Measurements from ENCODE around the gene HAO2.

Gene HAO2

GRCh38 chr1:119380304-119380703 lies 11.7 kb downstream of the HAO2 start:
- no peak for DNase-seq
- TF ChIP-seq POLR2A (IDR thresholded peaks at IDR 0.05; ENCODE audit: low read length) (no peak), GATA1 (IDR thresholded peaks at IDR 0.05; ENCODE audit: low read depth, low read length) (no peak)

DNA sequence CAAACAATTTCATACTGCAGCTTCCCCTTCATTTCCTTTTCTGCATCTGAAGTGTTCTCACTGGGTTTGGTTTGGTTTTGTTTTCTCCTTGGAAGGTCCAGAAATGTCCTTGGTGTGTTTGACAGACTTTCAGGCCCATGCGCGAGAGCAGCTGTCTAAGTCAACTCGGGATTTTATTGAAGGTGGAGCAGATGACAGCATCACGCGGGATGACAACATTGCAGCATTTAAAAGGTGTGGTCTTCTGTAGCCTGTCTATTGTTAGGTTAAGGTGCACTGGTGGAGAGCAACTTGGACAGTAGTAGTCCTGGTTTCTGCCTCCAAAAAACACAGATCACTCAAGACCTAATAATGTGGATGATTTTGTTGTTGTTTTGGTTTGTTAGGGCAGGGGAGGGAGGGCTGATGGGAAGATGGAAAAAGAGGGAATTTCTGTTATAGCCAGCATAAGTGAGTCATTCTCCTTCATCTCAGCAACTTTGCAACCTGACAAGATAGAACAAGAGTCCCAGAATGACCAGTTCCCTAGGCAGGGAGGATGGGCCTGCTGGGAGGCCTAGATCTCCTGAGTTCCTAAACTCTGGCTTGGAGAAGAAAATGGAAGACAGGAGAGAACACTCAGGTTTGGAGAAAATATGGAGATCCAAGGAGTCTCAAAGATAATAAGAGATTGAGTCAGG lies 12.5 kb downstream of the HAO2 start:
- DNase-seq = no peak
- no peak for TF ChIP-seq POLR2A (IDR thresholded peaks at IDR 0.05; ENCODE audit: low read length)
- no peak for TF ChIP-seq GATA1 (IDR thresholded peaks at IDR 0.05; ENCODE audit: low read depth, low read length)

- DNase-seq = no peak
- TF ChIP-seq GATA1 (IDR thresholded peaks at IDR 0.05; ENCODE audit: low read depth, low read length) (no peak), POLR2A (IDR thresholded peaks at IDR 0.05; ENCODE audit: low read length) (no peak)
These were observed 16.0 kb downstream of the HAO2 start for GRCh38 chr1:119384591-119384990.

GRCh38 chr1:119385650-119386049 lies 17.1 kb downstream of the HAO2 start:
- DNase-seq = no peak
- TF ChIP-seq GATA1 (IDR thresholded peaks at IDR 0.05; ENCODE audit: low read depth, low read length) (no peak), POLR2A (IDR thresholded peaks at IDR 0.05; ENCODE audit: low read length) (no peak)

DNA sequence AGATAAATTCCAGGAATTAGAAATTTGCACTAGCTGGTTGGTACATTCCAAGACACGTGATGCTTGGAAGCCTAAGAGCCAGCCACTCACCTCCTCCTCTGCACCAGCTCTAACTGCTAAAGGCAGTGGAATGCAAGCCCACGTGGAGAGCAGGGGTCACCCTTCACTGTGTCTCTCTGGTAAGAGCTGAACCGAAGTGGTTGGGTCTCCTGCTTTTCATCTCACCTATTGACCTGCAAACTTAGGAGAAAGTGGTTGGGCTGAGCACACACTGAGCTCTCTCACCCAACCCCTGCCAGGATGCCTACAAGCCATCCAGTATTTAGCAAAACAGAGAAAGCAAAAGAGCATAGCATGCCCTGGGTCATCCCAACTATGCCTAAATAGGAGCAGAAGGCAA lies 19.3 kb downstream of the HAO2 start:
- no peak for TF ChIP-seq GATA1 (IDR thresholded peaks at IDR 0.05; ENCODE audit: low read depth, low read length)
- TF ChIP-seq POLR2A (IDR thresholded peaks at IDR 0.05; ENCODE audit: low read length) = no peak
- no peak for DNase-seq

DNA sequence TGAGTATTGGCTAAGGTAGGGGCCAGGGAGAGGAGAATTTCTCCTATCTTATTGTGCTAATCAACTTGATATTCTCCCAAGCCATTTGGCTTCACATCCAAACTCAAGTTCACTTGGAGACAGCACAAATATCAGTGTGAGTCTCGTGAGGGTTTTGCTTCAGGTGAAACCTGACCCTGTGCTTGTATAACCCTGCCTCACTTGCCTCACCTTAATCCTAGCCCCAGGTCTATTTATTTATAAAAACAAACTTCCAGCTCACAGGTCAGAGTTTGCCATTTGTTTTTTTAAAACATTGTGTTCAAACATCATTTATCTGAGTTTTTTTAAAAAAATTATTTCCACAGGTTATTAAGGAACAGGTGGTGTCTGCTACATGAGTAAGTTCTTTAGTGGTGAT lies 19.9 kb downstream of the HAO2 start:
- TF ChIP-seq GATA1 (IDR thresholded peaks at IDR 0.05; ENCODE audit: low read depth, low read length) (no peak), POLR2A (IDR thresholded peaks at IDR 0.05; ENCODE audit: low read length) (no peak)
- no peak for DNase-seq

GRCh38 chr1:119390526-119390925 lies 21.9 kb downstream of the HAO2 start:
- TF ChIP-seq GATA1 (IDR thresholded peaks at IDR 0.05; ENCODE audit: low read depth, low read length) = no peak
- no peak for TF ChIP-seq POLR2A (IDR thresholded peaks at IDR 0.05; ENCODE audit: low read length)
- no peak for DNase-seq

DNA sequence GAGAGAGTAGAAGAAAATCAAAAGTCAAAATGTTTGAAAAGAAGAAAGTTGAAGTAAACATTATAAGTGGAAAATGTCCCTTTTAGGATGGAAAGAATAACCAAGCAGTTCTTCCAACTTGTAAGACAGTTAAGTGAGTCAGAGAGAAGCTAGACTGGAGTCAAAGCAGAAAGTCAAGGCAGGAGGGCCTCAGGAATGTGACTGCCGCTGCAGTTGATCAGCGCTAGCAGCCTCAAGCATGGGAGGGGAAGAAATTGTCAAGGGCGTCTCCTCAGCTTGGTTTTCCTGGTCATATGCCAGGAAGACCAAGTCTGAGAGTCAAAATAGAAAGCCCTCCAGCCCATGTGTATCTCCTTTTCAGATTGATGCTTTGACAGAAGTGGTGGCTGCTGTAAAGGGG lies 23.2 kb downstream of the HAO2 start:
- no peak for DNase-seq
- TF ChIP-seq POLR2A (IDR thresholded peaks at IDR 0.05; ENCODE audit: low read length) (no peak), GATA1 (IDR thresholded peaks at IDR 0.05; ENCODE audit: low read depth, low read length) (no peak)

DNA sequence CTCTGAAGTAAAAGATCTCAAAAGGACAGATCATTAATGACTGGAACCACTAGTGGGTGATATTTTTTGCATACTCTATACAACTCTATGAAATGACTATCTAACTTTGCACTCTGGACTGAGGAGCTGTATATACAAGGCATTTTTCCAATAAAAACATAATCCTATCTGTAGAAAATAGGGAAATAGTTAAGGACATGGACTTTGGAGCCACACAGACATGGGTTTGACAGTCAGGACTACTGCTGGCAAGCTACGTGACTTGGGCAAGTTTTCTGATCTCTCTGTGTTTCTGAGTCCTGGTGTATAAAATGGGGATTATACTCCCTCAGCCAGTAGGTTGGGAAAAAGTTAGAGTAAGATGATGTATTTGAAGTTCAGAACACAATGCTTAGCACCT lies 25.5 kb downstream of the HAO2 start:
- TF ChIP-seq GATA1 (IDR thresholded peaks at IDR 0.05; ENCODE audit: low read depth, low read length) (no peak), POLR2A (IDR thresholded peaks at IDR 0.05; ENCODE audit: low read length) (no peak)
- no peak for DNase-seq

DNA sequence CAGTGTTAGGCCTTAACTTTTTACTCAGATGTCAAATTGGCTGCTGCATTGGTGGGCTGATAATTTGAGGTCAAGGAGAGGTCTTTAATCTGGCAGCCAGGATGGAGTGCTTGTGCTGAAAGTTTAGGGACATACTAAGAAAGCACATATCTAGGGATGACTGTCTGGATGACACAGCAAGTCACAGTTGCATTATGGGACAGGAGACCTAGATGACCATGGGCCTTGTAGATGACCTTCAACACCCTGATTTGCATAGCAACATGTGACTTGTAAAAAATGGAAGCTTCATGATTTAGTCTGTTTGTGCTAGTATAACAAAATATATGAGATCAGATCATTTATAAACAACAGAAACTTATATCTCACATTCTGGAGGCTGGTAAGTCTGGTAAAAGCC lies 28.4 kb downstream of the HAO2 start:
- DNase-seq = peak in 1 of 2 experiments; percentile 5
- no peak for TF ChIP-seq POLR2A (IDR thresholded peaks at IDR 0.05; ENCODE audit: low read length)
- TF ChIP-seq GATA1 (IDR thresholded peaks at IDR 0.05; ENCODE audit: low read depth, low read length) = no peak

DNA sequence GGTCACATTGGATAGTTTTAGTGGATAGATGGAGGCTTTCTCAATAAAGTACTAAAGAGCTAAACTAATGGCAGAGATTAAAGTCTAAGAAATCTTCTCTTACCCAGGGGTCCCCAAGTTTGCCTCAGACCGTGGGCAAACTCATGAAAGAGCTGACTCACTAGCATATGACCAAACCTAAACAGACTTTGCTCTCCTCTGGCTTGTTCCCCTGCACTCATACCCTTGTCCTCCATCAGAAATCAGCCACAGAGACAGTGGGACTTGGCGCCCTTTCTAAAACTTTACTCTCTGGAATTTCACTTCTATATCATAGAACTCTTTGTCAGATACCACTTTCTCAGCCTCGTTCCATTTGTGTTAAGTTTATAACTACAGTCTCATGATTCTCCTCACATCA lies 29.4 kb downstream of the HAO2 start:
- TF ChIP-seq POLR2A (IDR thresholded peaks at IDR 0.05; ENCODE audit: low read length) (no peak), GATA1 (IDR thresholded peaks at IDR 0.05; ENCODE audit: low read depth, low read length) (no peak)
- no peak for DNase-seq

DNA sequence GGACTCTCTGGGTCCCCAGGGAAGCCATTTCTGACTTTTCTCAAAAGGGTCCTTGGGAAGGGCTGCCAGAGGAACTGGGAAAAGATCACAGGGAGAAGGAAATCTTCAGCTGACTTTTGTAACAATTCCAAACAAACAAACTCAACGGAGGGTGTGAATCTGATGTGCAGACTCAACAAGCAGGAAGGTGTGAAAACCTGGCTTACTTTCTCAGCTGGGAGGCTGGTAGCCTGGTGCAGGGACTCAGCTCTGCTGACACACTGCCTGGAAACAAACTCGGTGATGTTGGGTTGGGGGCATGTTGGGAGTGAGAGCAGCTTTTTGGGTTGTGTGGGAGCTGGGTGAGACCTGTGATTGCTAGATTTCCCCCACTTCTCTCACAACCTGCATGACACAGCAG lies 36.2 kb downstream of the HAO2 start:
- TF ChIP-seq GATA1 (IDR thresholded peaks at IDR 0.05; ENCODE audit: low read depth, low read length) (no peak), POLR2A (IDR thresholded peaks at IDR 0.05; ENCODE audit: low read length) (no peak)
- DNase-seq = no peak

DNA sequence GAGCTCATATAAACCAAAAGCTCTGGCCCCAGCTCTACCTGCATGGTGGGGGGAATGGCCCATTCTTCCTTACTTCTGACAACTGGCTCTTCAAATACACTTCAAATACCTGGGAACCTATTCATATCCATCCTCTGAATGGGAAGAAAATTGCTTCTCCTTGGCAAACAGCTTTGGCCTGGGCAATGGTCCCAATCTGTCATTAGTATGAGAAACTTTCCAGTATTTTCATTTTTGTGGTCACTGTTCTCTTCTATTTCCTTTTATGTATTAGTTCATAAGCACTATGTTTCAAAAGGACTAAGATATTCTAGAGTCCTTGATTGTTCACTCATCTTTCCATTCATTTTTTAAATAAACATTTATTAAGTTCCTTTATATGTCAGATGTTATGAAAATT lies 41.1 kb downstream of the HAO2 start:
- DNase-seq = no peak
- TF ChIP-seq POLR2A (IDR thresholded peaks at IDR 0.05; ENCODE audit: low read length) (no peak), GATA1 (IDR thresholded peaks at IDR 0.05; ENCODE audit: low read depth, low read length) (no peak)

- TF ChIP-seq POLR2A (IDR thresholded peaks at IDR 0.05; ENCODE audit: low read length) = no peak
- no peak for TF ChIP-seq GATA1 (IDR thresholded peaks at IDR 0.05; ENCODE audit: low read depth, low read length)
These were observed 42.4 kb downstream of the HAO2 start for GRCh38 chr1:119410961-119411360.

GRCh38 chr1:119414950-119415349 lies 46.4 kb downstream of the HAO2 start, which contains the start of gene HSD3B2:
TSS of gene HSD3B2 (plus strand) at chr1:119415150. CDS start at chr1:119415420, 270 bp downstream.
- TF ChIP-seq POLR2A (IDR thresholded peaks at IDR 0.05; ENCODE audit: low read length) = no peak
- no peak for TF ChIP-seq GATA1 (IDR thresholded peaks at IDR 0.05; ENCODE audit: low read depth, low read length)
- no peak for DNase-seq

More at GRCh38 chr1:119410961-119411360, 42.4 kb downstream of the HAO2 start:
- DNase-seq = no peak

Data from erythroblast (primary cell).